NCI-H2196 treated with DMSO at 0.1 percent for 48 hours (cell line): ENCODE results near the gene HS6ST1.

Source experiments
- DNase-seq: peaks from one replicate; lab custom pipeline; 2025; ENCODE audit not compliant: unreplicated experiment; lab: John Stamatoyannopoulos, UW

Gene HS6ST1

GRCh38 chr2:128348701-128349100 is 30.0 kb upstream of the HS6ST1 start:
- no peak for DNase-seq

GRCh38 chr2:128347701-128348539 is 29.3 kb upstream of the HS6ST1 start:
- DNase-seq = no peak

- DNase-seq = no peak
These were observed 28.5 kb upstream of the HS6ST1 start for GRCh38 chr2:128347171-128347558.

GRCh38 chr2:128346291-128347170 is 27.9 kb upstream of the HS6ST1 start:
- DNase-seq = no peak

GRCh38 chr2:128345436-128346165 is 26.9 kb upstream of the HS6ST1 start:
- DNase-seq = no peak

GRCh38 chr2:128344101-128344500 is 25.4 kb upstream of the HS6ST1 start:
- no peak for DNase-seq

- no peak for DNase-seq
These were observed 24.8 kb upstream of the HS6ST1 start for GRCh38 chr2:128343459-128343858.

- no peak for DNase-seq
These were observed 23.9 kb upstream of the HS6ST1 start for GRCh38 chr2:128342550-128342949.

- no peak for DNase-seq
These were observed 23.0 kb upstream of the HS6ST1 start for GRCh38 chr2:128341621-128342020.

- no peak for DNase-seq
These were observed 13.5 kb upstream of the HS6ST1 start for GRCh38 chr2:128332091-128332634.

GRCh38 chr2:128330583-128330982 is 11.9 kb upstream of the HS6ST1 start:
- no peak for DNase-seq

GRCh38 chr2:128329607-128330006 is 10.9 kb upstream of the HS6ST1 start:
- DNase-seq = no peak

GRCh38 chr2:128327180-128327964 is 8.7 kb upstream of the HS6ST1 start:
- no peak for DNase-seq

- no peak for DNase-seq
These were observed 7.7 kb upstream of the HS6ST1 start for GRCh38 chr2:128326346-128326745.

GRCh38 chr2:128325611-128326181 is 7.0 kb upstream of the HS6ST1 start:
- DNase-seq = no peak

GRCh38 chr2:128324897-128325410 is 6.3 kb upstream of the HS6ST1 start:
- DNase-seq = no peak

- no peak for DNase-seq
These were observed 5.6 kb upstream of the HS6ST1 start for GRCh38 chr2:128324008-128324896.

GRCh38 chr2:128323555-128323931 is 4.9 kb upstream of the HS6ST1 start:
- DNase-seq = no peak
